Measurements from ENCODE around the gene NOXA1.

DNA sequence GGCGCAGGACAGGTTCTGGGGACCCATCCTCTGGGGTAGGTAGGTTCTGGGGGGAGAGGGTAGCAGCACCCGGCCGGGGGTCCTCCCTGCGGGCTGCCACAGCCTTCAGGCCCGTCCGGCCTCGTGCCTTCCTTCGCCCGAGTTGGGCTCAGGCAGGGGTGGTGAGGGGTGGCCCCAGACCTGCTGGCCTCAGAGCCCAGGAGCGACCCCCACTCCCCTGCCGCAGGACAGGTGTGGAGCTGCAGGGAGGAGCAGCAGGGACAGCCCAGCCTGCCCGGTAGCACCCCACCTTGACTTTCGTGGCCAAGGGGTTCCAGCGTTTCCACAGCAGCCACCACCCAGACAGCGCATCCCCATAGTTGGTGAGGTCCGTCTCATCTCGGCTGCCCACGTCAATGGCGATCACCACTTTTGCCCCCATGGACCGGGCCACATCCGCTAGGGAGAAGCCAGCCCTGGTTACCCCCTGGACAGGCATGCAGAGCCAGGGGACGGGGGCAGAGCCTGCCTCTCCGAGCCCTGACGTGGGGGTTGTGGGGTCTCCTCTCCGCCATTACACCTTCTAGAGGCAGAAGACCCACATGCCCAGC, 39.3 kb downstream of the NOXA1 start:
- TF ChIP-seq, protein P1, sequence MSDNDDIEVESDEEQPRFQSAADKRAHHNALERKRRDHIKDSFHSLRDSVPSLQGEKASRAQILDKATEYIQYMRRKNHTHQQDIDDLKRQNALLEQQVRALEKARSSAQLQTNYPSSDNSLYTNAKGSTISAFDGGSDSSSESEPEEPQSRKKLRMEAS (IDR thresholded peaks at IDR 0.05): no peak
- TF ChIP-seq EP300 (IDR thresholded peaks at IDR 0.05; ENCODE audit: borderline replicate concordance in 1 of 2, low read depth in 2 of 2, low read length in 2 of 2) (no peak), POLR2A (IDR thresholded peaks at IDR 0.05; ENCODE audit: control extremely low read depth in 1 of 2, low read depth in 2 of 2, low read length in 2 of 2) (no peak), CREB1 (IDR thresholded peaks at IDR 0.05) (no peak)
- TF ChIP-seq, protein P2, sequence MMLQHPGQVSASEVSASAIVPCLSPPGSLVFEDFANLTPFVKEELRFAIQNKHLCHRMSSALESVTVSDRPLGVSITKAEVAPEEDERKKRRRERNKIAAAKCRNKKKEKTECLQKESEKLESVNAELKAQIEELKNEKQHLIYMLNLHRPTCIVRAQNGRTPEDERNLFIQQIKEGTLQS (IDR thresholded peaks at IDR 0.05; ENCODE audit: insufficient read depth, low read depth, low read length): no peak
